ENCODE results near the gene RBM43. TPM values are rescaled to one million over a fixed set of nuclear protein-coding genes. Genes with fewer than 3 reads are reported as not detected.
"Not testable (repeated sequence)": the region's sequence is repeated elsewhere in the genome, so short reads cannot be mapped to it uniquely, and the experiment has no call there.

Gene RBM43
- total RNA-seq, 1 donor from 2014 or later = 0.98 TPM

GRCh38 chr2:151240433-151240832, 21.2 kb downstream of the RBM43 start:
- DNase-seq (ENCODE audit: low read depth) = no peak
- TF ChIP-seq CTCF (conservative IDR thresholded peaks at IDR 0.05; ENCODE audit: low read depth, low read length) = no peak
- H3K4me3 ChIP-seq (ENCODE audit: low read depth, low read length) = no peak overlapping the region

- no peak for TF ChIP-seq CTCF (conservative IDR thresholded peaks at IDR 0.05; ENCODE audit: low read depth, low read length)
- H3K4me3 ChIP-seq (ENCODE audit: low read depth, low read length) = no peak overlapping the region
- DNase-seq (ENCODE audit: low read depth) = no peak
These were observed 22.0 kb downstream of the RBM43 start for GRCh38 chr2:151239624-151240023.

- H3K4me3 ChIP-seq (ENCODE audit: low read depth, low read length) = no peak overlapping the region
- TF ChIP-seq CTCF (conservative IDR thresholded peaks at IDR 0.05; ENCODE audit: low read depth, low read length) = peak; percentile 87
- no peak for DNase-seq (ENCODE audit: low read depth)
These were observed 22.9 kb downstream of the RBM43 start for GRCh38 chr2:151238527-151239487.

- TF ChIP-seq CTCF (conservative IDR thresholded peaks at IDR 0.05; ENCODE audit: low read depth, low read length) = no peak
- no peak for DNase-seq (ENCODE audit: low read depth)
- no peak overlapping the region for H3K4me3 ChIP-seq (ENCODE audit: low read depth, low read length)
These were observed 24.1 kb downstream of the RBM43 start for GRCh38 chr2:151237422-151238025.

GRCh38 chr2:151233760-151234159, 27.9 kb downstream of the RBM43 start:
- DNase-seq (ENCODE audit: low read depth); H3K4me3 ChIP-seq (ENCODE audit: low read depth, low read length): not testable (repeated sequence)

- not testable (repeated sequence) for DNase-seq (ENCODE audit: low read depth)
These were observed 28.4 kb downstream of the RBM43 start for GRCh38 chr2:151233288-151233687.

GRCh38 chr2:151230627-151231140, 31.0 kb downstream of the RBM43 start:
- DNase-seq (ENCODE audit: low read depth) = no peak
- H3K4me3 ChIP-seq (ENCODE audit: low read depth, low read length) = no peak overlapping the region
- no peak for TF ChIP-seq CTCF (conservative IDR thresholded peaks at IDR 0.05; ENCODE audit: low read depth, low read length)

More at GRCh38 chr2:151233288-151233687, 28.4 kb downstream of the RBM43 start:
- H3K4me3 ChIP-seq (ENCODE audit: low read depth, low read length) = not testable (repeated sequence)

Data from epithelial cell of proximal tubule (primary cell).